ENCODE measurements around the gene FOXL2.

GRCh38 chr3:138899351-138899991, 47.5 kb downstream of the FOXL2 start:
- TF ChIP-seq EZH2 (IDR thresholded peaks at IDR 0.05; ENCODE audit: low read depth) (no peak), CTCF (conservative IDR thresholded peaks at IDR 0.05) (no peak)

Measured in PC-9 (cell line).